HPDE6-E6E7 (cell line): ENCODE data around the gene DAB1.

Experiments
- DNase-seq: peaks from one replicate; pipeline ENCODE4 v3.0.0; 2011; ENCODE audit warnings: missing footprints; ENCODE audit errors: extremely low spot score

Gene DAB1

GRCh38 chr1:57418971-57419370 is 4.9 kb downstream of the DAB1 start:
- no peak for DNase-seq

DNA sequence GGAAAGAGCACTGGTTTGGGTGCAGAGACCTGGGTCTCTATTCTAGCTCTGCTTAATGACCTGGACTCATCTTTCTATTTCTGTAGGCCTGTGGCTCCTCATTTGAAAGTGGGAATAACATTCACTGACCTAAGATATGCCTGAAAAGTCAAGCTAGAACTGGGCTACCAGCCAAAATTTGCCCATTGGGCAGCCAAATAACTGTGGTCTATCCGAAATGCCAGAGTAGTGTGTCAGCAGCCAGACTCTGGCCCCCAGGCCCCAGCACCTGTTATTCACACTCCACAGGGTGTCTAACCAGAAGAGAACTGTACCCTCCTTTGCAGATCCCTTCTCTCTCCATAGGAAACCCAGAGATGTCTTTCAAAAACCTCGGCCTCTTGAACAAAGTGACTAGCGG is 12.6 kb downstream of the DAB1 start:
- DNase-seq: no peak

GRCh38 chr1:57410508-57410907 is 13.4 kb downstream of the DAB1 start:
- DNase-seq: no peak

DNA sequence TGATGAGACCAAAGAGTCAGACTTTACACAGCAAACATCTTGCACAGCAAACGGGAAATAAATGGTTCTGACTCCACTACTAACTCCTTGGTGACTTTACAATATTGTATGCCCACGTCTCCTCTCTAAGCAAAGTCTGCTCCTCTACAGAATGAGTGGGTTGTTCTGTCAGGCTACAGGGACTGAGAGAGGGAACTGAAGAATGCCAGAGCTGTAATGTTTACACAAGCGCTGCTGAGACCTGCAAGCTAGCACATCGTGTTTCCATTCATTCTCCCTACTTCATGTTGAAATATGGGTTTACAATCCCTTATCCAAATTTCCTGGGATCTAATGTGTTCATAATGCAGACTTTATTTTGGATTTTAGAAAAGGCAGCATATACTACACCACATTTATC is 15.9 kb downstream of the DAB1 start:
- no peak for DNase-seq

DNA sequence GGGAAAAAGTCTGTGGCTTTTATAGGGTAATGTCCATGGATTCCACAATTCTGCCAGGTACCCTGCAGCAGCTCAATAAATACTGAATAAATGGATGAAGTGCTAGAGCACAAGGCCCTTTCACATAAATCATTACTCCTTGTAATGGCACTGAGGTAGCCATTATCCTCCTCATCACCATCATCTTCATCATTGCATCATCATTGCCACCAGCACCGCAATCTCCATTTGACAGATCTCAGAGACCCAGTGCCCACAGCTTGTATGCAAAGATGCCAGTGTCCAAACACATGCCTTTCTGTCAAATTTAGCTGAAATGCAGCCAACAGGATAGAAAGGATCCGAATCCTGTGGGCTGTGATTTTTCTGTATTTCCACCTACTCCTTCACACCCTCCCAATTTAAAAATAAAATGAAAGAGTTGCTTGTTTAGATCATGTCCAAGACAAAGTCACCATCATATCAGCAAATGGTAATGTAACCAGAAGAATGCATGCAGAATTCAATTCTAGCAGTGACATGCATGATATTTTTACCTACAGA is 17.4 kb downstream of the DAB1 start:
- no peak for DNase-seq

GRCh38 chr1:57404884-57405283 is 19.0 kb downstream of the DAB1 start:
- no peak for DNase-seq

DNA sequence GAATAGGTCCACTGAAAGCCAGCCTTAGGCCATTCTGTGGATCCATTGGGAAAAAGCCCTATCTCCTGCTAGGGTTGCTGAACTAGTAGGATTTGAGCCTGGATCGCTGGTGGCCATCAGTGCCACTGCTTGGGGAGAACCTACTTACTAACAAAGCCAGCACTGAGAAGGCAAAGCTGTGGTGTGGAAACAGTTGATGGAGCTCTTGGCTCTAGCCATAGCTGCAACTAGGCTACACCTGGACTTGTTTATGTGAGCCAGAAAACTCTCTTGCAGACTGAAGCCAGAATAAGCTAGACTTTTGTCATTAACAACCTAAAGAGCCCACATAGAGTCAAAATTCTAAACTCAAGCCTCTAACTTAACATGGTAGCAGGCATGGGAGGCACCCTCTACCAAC is 20.7 kb downstream of the DAB1 start:
- DNase-seq: no peak

DNA sequence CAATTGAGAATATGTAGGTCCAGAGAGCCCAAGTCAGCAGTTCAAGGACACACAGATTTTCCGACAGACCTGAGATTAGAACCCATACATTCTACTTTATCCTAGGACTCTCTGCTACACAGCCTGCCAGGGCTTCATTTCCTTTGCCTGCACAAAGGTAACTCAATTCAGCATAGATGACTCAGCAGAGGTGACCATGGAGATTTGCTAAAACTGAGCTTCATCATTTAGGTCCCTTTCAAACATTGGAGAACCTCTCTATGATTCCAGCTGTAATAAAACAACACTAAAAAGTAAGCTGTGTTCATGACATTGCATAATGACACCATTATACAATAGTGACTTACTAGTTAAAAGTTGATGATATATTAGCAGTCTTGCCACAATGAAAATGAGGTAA is 22.2 kb downstream of the DAB1 start:
- DNase-seq: no peak

DNA sequence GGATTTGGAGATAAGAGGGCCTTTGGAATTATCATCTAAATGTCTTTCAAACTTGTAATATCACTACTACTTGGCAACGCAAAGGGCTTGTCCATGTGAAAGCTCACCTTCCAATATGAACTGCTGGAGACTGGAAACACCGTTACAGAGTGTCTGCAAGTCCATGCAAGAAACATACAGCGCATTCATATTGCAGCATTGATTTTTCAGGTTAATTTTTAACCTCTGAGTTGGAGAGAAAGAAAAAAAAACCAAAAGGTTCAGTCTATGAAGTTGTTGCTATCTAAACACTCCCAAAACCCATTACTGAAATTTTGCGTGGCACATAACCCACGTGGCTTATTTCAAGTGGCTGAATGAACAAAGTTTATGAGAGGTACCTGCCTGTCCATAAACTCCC is 23.8 kb downstream of the DAB1 start:
- no peak for DNase-seq

DNA sequence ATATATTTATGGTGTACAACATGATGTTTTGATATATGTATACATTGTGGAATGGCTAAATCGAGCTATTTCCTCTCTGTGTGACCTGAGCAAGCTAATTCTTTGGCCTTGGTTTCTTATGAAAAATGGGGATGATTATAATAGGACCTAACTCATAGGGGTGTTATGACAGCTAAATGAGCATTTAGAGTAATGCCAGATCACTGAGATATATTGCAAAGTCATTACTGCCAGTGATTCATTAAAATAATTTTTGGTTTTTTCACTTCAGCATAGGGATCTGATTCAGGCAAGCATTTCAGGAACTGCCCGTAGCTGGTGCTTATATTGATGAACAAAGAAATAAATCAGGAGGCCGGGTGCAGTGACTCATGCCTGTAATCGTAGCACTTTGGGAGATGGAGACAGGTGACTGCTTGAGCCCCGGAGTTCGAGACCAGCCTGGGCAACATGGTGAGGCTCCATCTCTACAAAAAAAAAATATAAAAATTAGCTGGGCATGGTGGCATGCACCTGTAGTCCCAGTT is 30.7 kb downstream of the DAB1 start:
- no peak for DNase-seq

DNA sequence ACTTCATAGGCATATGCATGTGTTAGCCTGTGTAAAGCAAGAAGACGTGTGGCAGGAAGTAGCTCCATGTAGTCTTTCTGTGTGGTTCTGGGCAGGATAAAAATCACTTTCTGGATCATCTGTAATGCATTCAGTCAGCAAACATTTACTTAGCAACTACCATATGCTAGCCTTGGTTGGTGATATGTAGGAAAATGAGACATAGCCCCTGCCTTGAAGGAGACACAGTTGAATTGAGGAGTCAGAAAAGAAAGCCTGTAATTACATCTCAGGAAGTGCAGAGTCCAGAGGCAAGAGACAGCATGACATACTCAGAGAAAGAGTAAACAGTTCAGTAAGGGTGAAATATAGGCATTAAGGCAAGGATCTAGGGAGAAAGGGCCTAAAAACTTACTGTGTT is 38.5 kb downstream of the DAB1 start:
- DNase-seq: no peak

- DNase-seq: no peak
These were observed 39.0 kb downstream of the DAB1 start for GRCh38 chr1:57384901-57385300.

DNA sequence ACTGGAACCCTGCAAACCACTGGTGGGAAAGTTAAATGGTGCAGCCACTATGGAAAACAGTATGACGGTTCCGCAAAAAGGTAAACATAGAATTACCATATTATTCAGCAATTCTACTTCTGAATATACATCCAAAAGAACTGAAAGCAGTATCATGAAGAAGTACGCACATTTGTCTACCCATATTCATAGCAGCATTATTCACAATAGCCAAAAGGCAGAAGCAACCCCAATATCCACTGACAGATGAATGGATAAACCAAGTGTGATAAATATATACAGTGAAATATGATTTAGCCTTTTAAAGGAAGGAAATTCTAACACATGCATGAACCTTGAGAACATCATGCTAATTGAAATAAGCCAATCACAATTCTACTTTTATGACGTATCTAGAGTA is 39.6 kb downstream of the DAB1 start:
- no peak for DNase-seq

DNA sequence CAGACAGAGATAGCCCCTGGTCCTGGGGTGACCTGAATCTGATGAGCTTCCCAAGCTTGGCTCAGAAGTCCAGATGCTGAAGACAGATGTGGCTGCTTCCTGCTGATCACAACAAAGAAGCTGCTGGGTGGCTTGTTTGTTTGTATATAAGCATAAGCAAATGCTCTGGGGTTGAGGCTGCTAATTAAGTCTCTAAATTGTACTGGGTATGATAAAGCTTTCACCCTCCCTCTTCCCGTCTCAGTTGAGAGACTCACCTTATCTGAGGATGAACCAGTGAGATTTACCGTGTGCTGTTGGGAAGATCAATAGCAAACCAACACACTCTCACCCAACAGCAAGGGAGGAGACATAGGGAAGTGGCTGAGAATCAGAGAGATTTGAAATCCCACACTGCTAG is 42.0 kb downstream of the DAB1 start:
- no peak for DNase-seq

GRCh38 chr1:57381426-57381825 is 42.4 kb downstream of the DAB1 start:
- DNase-seq: no peak

- DNase-seq: no peak
These were observed 42.9 kb downstream of the DAB1 start for GRCh38 chr1:57380923-57381322.

GRCh38 chr1:57378534-57378933 is 45.3 kb downstream of the DAB1 start:
- no peak for DNase-seq

DNA sequence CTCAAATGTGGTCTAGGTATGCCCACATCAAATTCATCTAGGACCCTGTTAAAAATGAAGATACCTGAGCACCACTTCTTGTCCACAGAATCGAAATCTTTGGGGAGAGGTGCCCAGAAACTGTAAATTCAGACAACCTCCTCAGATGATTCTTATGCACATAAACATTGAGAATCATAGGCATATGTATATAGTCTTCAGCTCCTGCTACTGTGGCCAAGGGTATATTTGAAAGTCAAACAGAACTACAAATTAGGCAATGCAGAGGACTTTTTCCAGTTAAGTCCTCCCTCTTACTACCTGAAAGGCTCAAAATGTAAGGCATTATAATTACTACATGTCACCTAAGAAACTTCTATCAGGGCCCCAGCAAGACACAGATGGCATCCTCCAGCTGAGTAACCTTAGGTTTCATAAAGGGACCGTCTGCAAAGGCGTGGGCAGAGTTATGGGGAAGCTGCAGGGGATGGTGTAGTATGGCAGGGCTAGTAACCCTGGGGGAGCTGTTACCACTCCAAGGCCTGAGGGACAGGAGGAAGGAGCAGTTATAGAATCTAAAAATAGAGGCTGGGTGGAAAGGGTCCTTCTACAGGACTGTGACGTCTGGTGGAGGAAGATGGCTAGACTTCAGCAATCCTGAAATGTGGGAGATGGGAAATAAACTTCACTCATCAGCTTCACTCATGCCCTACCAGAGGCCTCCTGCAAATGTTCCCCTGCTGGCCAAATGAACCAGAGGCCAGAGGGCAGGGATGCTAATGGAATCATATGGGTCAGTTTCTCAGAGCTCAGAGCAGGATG is 46.3 kb downstream of the DAB1 start:
- no peak for DNase-seq

- no peak for DNase-seq
These were observed 47.8 kb downstream of the DAB1 start for GRCh38 chr1:57376041-57376440.

DNA sequence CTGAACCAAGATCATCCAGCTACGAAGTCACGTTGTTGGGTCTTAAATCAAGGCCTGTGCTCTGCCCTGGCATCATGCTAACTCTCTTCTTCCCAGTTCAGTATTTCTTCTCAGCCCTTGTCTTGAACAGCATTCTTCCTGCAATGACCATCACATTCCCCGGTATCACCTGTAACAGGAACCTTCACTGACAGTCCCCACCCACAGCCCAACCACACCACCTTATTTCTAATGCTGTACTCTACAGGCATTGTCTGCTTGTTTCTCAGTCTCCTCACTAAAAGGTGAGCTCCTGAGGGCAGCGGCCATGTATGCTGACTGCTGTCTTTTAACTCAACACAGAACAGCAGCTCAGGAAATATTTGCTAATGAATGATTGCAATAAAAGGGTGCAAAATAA is 54.0 kb downstream of the DAB1 start:
- no peak for DNase-seq

GRCh38 chr1:57367945-57368344 is 55.9 kb downstream of the DAB1 start:
- DNase-seq: no peak

DNA sequence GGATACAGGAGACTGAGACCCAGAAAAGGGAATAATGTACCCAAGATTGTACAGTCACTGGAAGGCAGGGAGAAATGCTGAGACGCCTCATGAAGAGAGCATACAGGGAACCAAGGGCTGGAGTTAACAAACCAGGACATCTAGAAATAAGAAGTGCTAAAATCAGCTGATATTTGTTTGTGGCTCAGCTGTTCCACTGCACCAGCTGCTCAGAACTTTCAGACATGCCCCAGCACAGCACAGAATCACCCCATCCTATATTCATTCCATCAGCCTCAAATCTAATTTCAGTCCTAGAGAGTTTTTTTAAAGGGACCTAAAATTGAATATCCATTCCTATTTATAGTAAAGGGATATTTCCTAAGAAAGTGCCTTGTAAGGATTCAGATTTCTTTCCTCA is 60.2 kb downstream of the DAB1 start:
- DNase-seq: no peak

- DNase-seq: no peak
These were observed 60.7 kb downstream of the DAB1 start for GRCh38 chr1:57363165-57363564.

DNA sequence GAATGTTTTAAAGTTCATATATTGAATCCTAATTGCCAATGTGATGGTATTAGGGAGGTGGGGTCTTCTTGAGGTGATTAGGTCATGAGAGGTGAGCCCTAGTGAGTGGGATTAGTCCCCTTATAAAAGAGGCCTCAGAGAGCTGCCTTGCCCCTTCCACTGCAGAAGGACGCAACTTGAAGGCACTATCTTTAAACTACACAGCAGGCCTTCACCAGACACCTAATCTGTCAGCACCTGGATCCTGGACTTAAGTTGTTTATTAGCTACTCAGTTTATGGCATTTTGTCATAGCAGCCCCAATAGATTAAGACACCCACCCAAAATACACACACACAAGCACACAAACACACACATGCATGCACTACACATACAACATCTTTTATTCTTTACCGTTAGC is 61.4 kb downstream of the DAB1 start:
- no peak for DNase-seq
